ENCODE measurements around the gene TGM6.

Gene TGM6

DNA sequence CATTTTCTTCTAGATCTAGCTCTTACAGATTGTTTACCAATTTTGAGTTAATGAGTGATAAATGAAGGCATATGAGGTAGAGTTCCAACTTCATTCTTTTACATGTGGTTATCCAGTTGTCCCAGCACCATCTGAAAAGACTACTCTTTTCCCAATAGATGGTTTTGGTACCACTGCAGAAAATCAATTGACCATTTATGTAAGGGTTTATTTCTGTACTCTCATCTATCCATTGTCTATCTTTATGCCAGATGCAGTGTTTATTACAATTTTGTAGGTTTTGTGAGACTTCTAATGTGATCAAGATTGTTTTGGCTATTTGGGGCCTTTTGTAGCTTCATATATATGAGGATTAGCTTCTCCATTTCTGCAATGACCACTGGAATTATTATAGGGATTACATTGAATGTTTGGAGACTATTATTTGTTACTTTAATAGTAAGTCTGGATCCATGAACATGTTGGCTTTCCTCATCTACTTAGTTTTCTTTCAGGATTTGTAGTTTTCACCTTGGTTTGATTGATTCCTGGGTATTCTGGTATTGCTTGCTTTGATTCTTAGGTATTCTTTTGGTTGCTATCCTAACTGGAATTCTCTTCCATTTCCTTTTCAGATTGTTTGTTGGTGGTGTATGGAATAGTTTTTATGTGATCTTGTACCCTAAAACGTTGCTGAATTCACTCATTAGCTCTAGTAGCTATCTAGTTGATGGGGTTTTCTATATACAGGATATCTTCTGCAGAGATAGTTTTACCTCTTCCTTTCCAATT is 79.5 kb downstream of the TGM6 start:
- DNase-seq = no peak

- DNase-seq = no peak
These were observed 80.2 kb downstream of the TGM6 start for GRCh38 chr20:2460752-2461424.

DNA sequence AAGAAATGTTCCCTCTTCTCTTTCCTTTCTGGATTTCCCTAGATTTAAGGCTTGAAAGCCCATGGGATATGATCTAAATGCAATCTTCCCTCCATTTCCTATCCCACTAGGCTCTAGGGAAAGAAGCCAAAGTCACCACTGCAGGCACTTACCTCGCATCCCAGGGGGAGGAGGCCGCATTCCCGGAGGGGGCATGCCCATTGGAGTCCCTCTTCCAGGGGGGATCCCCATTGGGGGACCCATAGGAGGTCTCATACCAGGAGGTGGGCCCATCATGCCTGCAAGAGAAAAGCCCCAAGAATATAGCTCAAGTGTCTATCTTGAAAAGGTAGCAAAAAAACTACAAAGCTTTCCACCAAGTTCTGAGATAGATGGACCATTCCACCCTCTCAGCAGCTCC is 81.8 kb downstream of the TGM6 start:
- no peak for DNase-seq

GRCh38 chr20:2463616-2464365 is 83.1 kb downstream of the TGM6 start:
- DNase-seq = no peak

GRCh38 chr20:2465100-2465499 is 84.4 kb downstream of the TGM6 start:
- no peak for DNase-seq

- no peak for DNase-seq
These were observed 86.7 kb downstream of the TGM6 start for GRCh38 chr20:2467412-2467811.

- no peak for DNase-seq
These were observed 88.1 kb downstream of the TGM6 start for GRCh38 chr20:2468581-2469407.

- DNase-seq = peak; percentile 73
These were observed 89.3 kb downstream of the TGM6 start for GRCh38 chr20:2469991-2470422.

DNA sequence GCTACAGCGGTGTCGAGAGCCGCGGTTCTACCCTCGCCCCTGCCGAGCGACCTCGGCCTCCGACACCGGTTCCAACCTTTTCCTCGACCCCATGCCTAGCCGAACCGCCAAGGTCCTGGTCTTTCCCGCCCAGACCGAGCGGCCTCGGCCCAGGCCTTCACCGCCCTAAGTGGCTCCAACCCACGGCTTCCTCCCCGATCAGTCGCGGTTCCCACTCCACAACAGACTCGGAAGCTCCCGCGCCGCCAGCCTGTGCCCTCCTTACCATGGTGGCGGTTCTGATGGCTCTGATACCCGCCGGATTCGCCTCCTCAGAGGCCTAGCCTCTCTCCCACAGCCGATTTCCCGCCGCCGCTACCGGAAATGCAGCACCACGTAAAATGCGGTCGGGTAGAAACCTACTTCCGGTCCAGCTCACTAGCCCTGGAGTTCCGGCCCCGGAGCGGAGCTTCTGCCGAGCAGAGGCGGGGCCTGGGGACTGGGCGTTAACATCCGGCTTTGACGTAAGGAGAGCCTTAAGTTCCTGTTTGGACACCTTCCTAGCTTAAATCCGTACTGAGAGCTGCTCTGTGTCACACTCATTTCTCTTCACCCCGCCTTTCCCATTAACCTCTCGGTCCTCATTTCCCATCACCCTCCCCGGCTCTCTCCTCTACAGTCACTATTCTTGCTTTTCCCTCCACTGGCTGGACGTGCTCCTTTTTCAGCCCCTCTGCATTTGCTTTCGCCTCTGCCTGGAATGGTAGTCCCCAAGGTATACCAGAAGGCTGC is 89.9 kb downstream of the TGM6 start, which contains the start of gene SNRPB:
TSS of gene SNRPB (minus strand) at position 367 of the 771 bp plus-strand sequence. CDS start at position 268, 99 bp downstream.
- DNase-seq = peak; percentile 97

GRCh38 chr20:2473516-2473915 is 92.8 kb downstream of the TGM6 start:
- DNase-seq = no peak

GRCh38 chr20:2475850-2476741 is 95.4 kb downstream of the TGM6 start:
- no peak for DNase-seq

- no peak for DNase-seq
These were observed 96.3 kb downstream of the TGM6 start for GRCh38 chr20:2476742-2477615.

DNA sequence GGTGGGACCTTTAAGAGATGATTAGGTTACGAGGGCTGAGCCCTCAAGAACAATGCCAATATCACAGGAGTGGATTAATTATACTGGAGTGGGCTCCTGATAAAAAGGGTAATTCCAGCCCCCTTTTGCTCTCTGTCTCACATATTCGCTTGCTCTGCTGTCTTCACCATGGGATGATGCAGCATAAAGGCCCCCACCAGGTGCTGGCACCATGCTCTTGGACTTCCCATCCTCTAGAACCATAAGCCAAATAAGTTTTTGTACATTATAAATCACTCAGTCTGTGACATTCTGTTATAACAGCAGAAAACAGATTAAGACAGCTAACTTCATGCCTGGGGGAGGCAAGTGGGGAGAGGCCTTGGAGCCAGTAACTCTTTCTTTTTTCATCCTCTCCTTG is 99.7 kb downstream of the TGM6 start:
- no peak for DNase-seq
